HepG2 (cell line): ENCODE measurements around the gene SYNJ2. TPM values are rescaled to one million over a fixed set of nuclear protein-coding genes. Genes with fewer than 3 reads are reported as not detected.

Source experiments
- ARNTL ChIP-seq: sonication (generic); formaldehyde crosslinking; IDR thresholded peaks from 2 replicates; pipeline ENCODE4 v1.4.0; 2020; ENCODE audit warnings: mild to moderate bottlenecking, missing genetic modification reagents
- CBFB ChIP-seq: sonication (generic); formaldehyde crosslinking; IDR thresholded peaks from 2 replicates; pipeline ENCODE4 v1.4.0; 2020; ENCODE audit warnings: missing genetic modification reagents
- HBP1 ChIP-seq: IDR thresholded peaks from 2 replicates; pipeline ENCODE4 v1.6.1; 2016; ENCODE audit warnings: low read depth, control low read depth
- HDAC6 ChIP-seq: fragments of 200-600 bp; sonication (generic); IDR thresholded peaks from 2 replicates; pipeline ENCODE4 v1.7.0; 2017; ENCODE audit warnings: mild to moderate bottlenecking, antibody characterized with exemption, low read length, low read depth
- KDM3A ChIP-seq: IDR thresholded peaks from 2 replicates; pipeline ENCODE4 v1.6.1; 2018; ENCODE audit warnings: low read depth, missing compliant biosample characterization
- MXD1 ChIP-seq: sonication (generic); formaldehyde crosslinking; IDR thresholded peaks from 2 replicates; pipeline ENCODE4 v1.4.0; 2020; ENCODE audit warnings: mild to moderate bottlenecking, missing genetic modification reagents
- NAIF1 ChIP-seq: sonication (generic); formaldehyde crosslinking; IDR thresholded peaks from 2 replicates; pipeline ENCODE4 v1.5.0; 2020; ENCODE audit warnings: mild to moderate bottlenecking, missing genetic modification reagents, borderline replicate concordance
- PRPF4 ChIP-seq: fragments of 200-400 bp; formaldehyde crosslinking; IDR thresholded peaks from 2 replicates; pipeline ENCODE4 v1.6.1; 2016; ENCODE audit warnings: low read length, low read depth; ENCODE audit not compliant: poor library complexity, severe bottlenecking
- REL ChIP-seq: sonication (generic); formaldehyde crosslinking; conservative IDR thresholded peaks from 2 replicates; pipeline ENCODE4 v1.8.0; 2022; ENCODE audit warnings: mild to moderate bottlenecking, missing genetic modification reagents, moderate library complexity
- RNF2 ChIP-seq: fragments of 450-650 bp; conservative IDR thresholded peaks from 2 replicates; pipeline ENCODE4 v1.6.1; 2016; ENCODE audit warnings: low read depth
- SMAD1 ChIP-seq: sonication (generic); formaldehyde crosslinking; IDR thresholded peaks from 2 replicates; pipeline ENCODE4 v1.4.0; 2020; ENCODE audit warnings: missing genetic modification reagents, low read depth, mild to moderate bottlenecking, borderline replicate concordance
- TAF1 ChIP-seq: sonication (generic); formaldehyde crosslinking; IDR thresholded peaks from 2 replicates; pipeline ENCODE4 v1.4.0; 2020; ENCODE audit warnings: missing genetic modification reagents
- TGIF2 ChIP-seq: IDR thresholded peaks from 2 replicates; pipeline ENCODE4 v1.6.1; 2016; ENCODE audit warnings: control low read depth, missing compliant biosample characterization
- XBP1 ChIP-seq: sonication (generic); formaldehyde crosslinking; IDR thresholded peaks from 2 replicates; pipeline ENCODE4 v1.5.0; 2020; ENCODE audit warnings: missing genetic modification reagents
- ZHX2 ChIP-seq, 2 experiments: sonication (generic) in 1 of 2; formaldehyde crosslinking in 1 of 2; IDR thresholded peaks; 2 replicates each; pipeline versions ENCODE4 v1.6.1 to v1.9.0; 2014 to 2022; ENCODE audit warnings: antibody characterized with exemption in 1 of 2, borderline replicate concordance in 1 of 2, inconsistent platforms in 1 of 2, low read depth in 1 of 2, missing genetic modification reagents in 1 of 2
- ZNF333 ChIP-seq: sonication (generic); formaldehyde crosslinking; IDR thresholded peaks from 2 replicates; pipeline ENCODE4 v1.4.0; 2020; ENCODE audit warnings: mild to moderate bottlenecking, missing genetic modification reagents, borderline replicate concordance
- ZNF382 ChIP-seq: sonication (generic); formaldehyde crosslinking; IDR thresholded peaks from 2 replicates; pipeline ENCODE4 v1.5.0; 2020; ENCODE audit warnings: missing genetic modification reagents, mild to moderate bottlenecking, borderline replicate concordance
- ZNF552 ChIP-seq: sonication (generic); formaldehyde crosslinking; IDR thresholded peaks from 2 replicates; pipeline ENCODE4 v1.9.0; 2022; ENCODE audit warnings: missing genetic modification reagents, mild to moderate bottlenecking, borderline replicate concordance
- ZNF570 ChIP-seq: sonication (generic); formaldehyde crosslinking; IDR thresholded peaks from 2 replicates; pipeline ENCODE4 v1.4.0; 2020; ENCODE audit warnings: mild to moderate bottlenecking, missing genetic modification reagents, borderline replicate concordance
- ZNF644 ChIP-seq: IDR thresholded peaks from 2 replicates; pipeline ENCODE4 v1.6.1; 2016; ENCODE audit warnings: low read depth
- ZNF772 ChIP-seq: sonication (generic); formaldehyde crosslinking; IDR thresholded peaks from 2 replicates; pipeline ENCODE4 v1.5.0; 2020; ENCODE audit warnings: mild to moderate bottlenecking, missing genetic modification reagents
- polyA plus RNA-seq, 8 experiments: library from polyadenylated mRNA; depleted of rRNA in 3 of 8; stranded (reverse) in 7 of 8; unstranded in 1 of 8; fragments of >200 nt; fragmentation: Illumina TruSeq in 4 of 8; extraction: Trizol in 4 of 8; gene quantifications; 2 replicates each; pipeline versions ENCODE4 v1.2.1 to v1.2.3, GENCODE V29; 2011 to 2016; ENCODE audit warnings: low read depth in 4 of 8, missing spikeins in 1 of 8, mixed read lengths in 1 of 8; ENCODE audit not compliant: insufficient read depth in 1 of 8
- total RNA-seq, 5 experiments: library from RNA; depleted of rRNA; stranded (reverse); fragments of >200 nt; fragmentation: Illumina TruSeq; extraction: Trizol; gene quantifications; 2 replicates each; pipeline ENCODE4 v1.2.3, GENCODE V29; 2016; ENCODE audit warnings: low read depth in 1 of 5

SYNJ2 gene
- total and polyA plus RNA-seq, 2 of the 13 experiments (the other 11 are each of a cell fraction or from before 2014, with no cell fraction given): 39.1 to 57.6 TPM

- TF ChIP-seq ZHX2 (IDR thresholded peaks at IDR 0.05; ENCODE audit: low read depth) (no peak), ZHX2 (CRISPR knock-in tag; IDR thresholded peaks at IDR 0.05; ENCODE audit: borderline replicate concordance) (no peak), ZNF644 (CRISPR knock-in tag) (peak; percentile 41; the same call in 1 of the 2 replicates), XBP1 (no peak), PRPF4 (no peak), HDAC6 (no peak), HBP1 (CRISPR knock-in tag) (no peak), KDM3A (no peak), NAIF1 (CRISPR knock-in tag) (no peak), SMAD1 (CRISPR knock-in tag) (no peak), CBFB (CRISPR knock-in tag) (no peak), ZNF382 (CRISPR knock-in tag) (no peak), TGIF2 (CRISPR knock-in tag) (0 out of 2 replicates have a peak, but pooled peaks have one; percentile 45), ZNF570 (CRISPR knock-in tag) (0 out of 2 replicates have a peak, but pooled peaks have one; percentile 41), ZNF333 (CRISPR knock-in tag) (peak; percentile 85; the same call in 1 of the 2 replicates), MXD1 (CRISPR knock-in tag) (no peak), RNF2 (no peak), ARNTL (CRISPR knock-in tag) (0 out of 2 replicates have a peak, but pooled peaks have one; percentile 60), ZNF772 (CRISPR knock-in tag) (peak; percentile 69; the same call in 1 of the 2 replicates), TAF1 (CRISPR knock-in tag) (no peak), ZNF552 (CRISPR knock-in tag) (no peak), REL (CRISPR knock-in tag) (peak; percentile 63; the same call in 1 of the 2 replicates)
Measured at GRCh38 chr6:158049055-158050028, 67.7 kb downstream of the SYNJ2 start (continued).
